ENCODE results near the gene ESRRA. TPM values are rescaled to one million over a fixed set of nuclear protein-coding genes. Genes with fewer than 3 reads are reported as not detected.

Gene ESRRA
- total and polyA plus RNA-seq, 2 of the 8 experiments (the other 6 are each of a cell fraction or from before 2014, with no cell fraction given) = 18.2 to 37.0 TPM

DNA sequence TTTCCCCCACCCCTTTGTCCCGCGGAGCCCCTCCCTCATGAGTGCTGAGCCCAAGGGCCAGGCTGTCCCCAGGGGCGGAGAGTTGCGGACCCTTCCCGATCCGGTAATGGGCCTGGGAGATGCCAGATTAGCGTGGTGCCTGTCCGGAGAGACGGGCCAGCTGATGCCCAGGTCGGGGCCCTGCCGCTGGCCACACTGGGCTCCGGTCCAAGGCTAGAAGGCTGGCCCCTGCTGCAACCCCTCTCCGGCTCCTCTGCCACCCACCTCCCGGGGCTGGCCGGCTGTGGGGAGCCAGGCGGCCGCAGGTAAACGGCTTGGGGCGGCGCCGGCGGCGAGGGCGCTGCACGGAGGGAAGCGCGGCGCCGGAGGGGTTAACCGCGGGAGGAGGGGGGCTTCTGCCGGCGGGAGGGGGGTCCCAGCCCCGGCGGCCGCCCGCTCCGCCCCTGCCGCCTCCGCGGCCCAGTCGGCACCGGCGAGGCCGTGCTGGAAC is 14.0 kb upstream of the ESRRA start, which contains the start of gene KCNK4:
Gene KCNK4 (plus strand): TSS at position 41 of the 490 bp plus-strand sequence. CDS start 1,717 bp downstream, outside the sequence.
- no peak within 1 kb of the TSS for H4K91ac ChIP-seq (replicated peaks; ENCODE audit: insufficient read length, low read length)
- H3K23me2 ChIP-seq (ENCODE audit: low read depth, low read length) = peaks cover 5% of the 10 kb centered on the region; the same call in 1 of the 2 replicates
- H3K14ac ChIP-seq (ENCODE audit: insufficient read length) = no peak within 1 kb of the TSS
- H3K36me3 ChIP-seq (ENCODE audit: control insufficient read depth in 2 of 4, insufficient read depth in 4 of 4, low read length in 3 of 4) = peaks cover 0 to 9% (median 0%) of the 10 kb centered on the region in 4 experiments; a peak in 1 of 8 replicates
- no peak within 1 kb of the TSS for H3K23ac ChIP-seq (ENCODE audit: insufficient read length)
- CTCF ChIA-PET (ENCODE audit: partially characterized antibody) = interaction anchor here (0.8 to 11.4 kb wide), 4 partner anchors 11 to 211 kb away, joined by 3 to 134 read pairs (median 6); partner anchors contain the start of genes CATSPERZ, ESRRA, NUDT22 and TRPT1
- peak within 1 kb of the TSS; percentile 18; the same call in 1 of the 2 replicates for H2AFZ ChIP-seq (ENCODE audit: low read length)
- POLR2A ChIA-PET (ENCODE audit: partially characterized antibody) = interaction anchor here (1.1 to 2.8 kb wide), 4 partner anchors 14 to 43 kb away, joined by 3 to 10 read pairs (median 5); no protein-coding TSS in a partner anchor
- no peak within 1 kb of the TSS for H4K5ac ChIP-seq (ENCODE audit: insufficient read length, low read depth, low read length)
- no peak within 1 kb of the TSS for H3K9ac ChIP-seq (replicated peaks in 1 of 4; ENCODE audit: extremely low read depth in 1 of 4, low read depth in 3 of 4, low read length in 3 of 4)
- FAIRE-seq (no peak), DNase-seq (ENCODE audit: low read depth in 1 of 2, low spot score in 2 of 2) (peak in 1 of 2 experiments; percentile 73)
- no peak within 1 kb of the TSS for H2BK20ac ChIP-seq (ENCODE audit: low read length)
- H4K20me1 ChIP-seq (replicated peaks in 1 of 2; ENCODE audit: control insufficient read depth in 1 of 2, insufficient read depth in 2 of 2, low read length in 2 of 2) = peaks cover 5 to 25% of the 10 kb centered on the region in 2 experiments
- TF ChIP-seq EZH2 (IDR thresholded peaks at IDR 0.05; ENCODE audit: low read depth, low read length, severe bottlenecking) (peak; percentile 63), PHF8 (conservative IDR thresholded peaks at IDR 0.05; ENCODE audit: low read depth, low read length) (no peak), SUZ12 (IDR thresholded peaks at IDR 0.05; ENCODE audit: low read length) (peak; percentile 30; the same call in 1 of the 2 replicates)
- no peak within 1 kb of the TSS for H2BK5ac ChIP-seq (ENCODE audit: low read depth, low read length)
- 0 out of 2 replicates have a peak within 1 kb of the TSS, but pooled peaks have one; percentile 23 for H2BK12ac ChIP-seq (ENCODE audit: low read depth, low read length)
- H3K79me2 ChIP-seq (ENCODE audit: control insufficient read depth in 1 of 2, insufficient read depth in 2 of 2, low read length in 2 of 2) = no peaks in the 10 kb centered on the region
- no peaks in the 10 kb centered on the region for H3K9me3 ChIP-seq (ENCODE audit: insufficient read depth in 2 of 2, low read depth in 1 of 2, low read length in 1 of 2)
- H3K4me2 ChIP-seq (ENCODE audit: insufficient read depth in 1 of 2, low read depth in 2 of 2, low read length in 2 of 2) = peak within 1 kb of the TSS; percentile 20 to 88
- no peak within 1 kb of the TSS for H2BK15ac ChIP-seq (ENCODE audit: low read length)
- no peak within 1 kb of the TSS for H3K18ac ChIP-seq (ENCODE audit: extremely low read depth, low read length)
- no peaks in the 10 kb centered on the region for H3K79me1 ChIP-seq (ENCODE audit: low read depth, low read length)
- WGBS, 2 experiments (ENCODE audit: extremely low coverage in 1 of 2, insufficient coverage in 1 of 2, insufficient read length in 1 of 2, insufficient replicate concordance in 2 of 2, low coverage in 1 of 2, low lambda C conversion rate in 2 of 2, missing lambda C conversion rate in 1 of 2) = 6% methylated on average over 8 of the region's 45 CpGs; no CpG with 5 or more reads in 1 of the 2 experiments
- H3K27ac ChIP-seq (ENCODE audit: low read depth, low read length) = no peak within 1 kb of the TSS
- no peak within 1 kb of the TSS for H2AK5ac ChIP-seq (ENCODE audit: low read depth, low read length)
- H3K4me1 ChIP-seq (replicated peaks in 1 of 4; ENCODE audit: control insufficient read depth in 3 of 4, insufficient read depth in 4 of 4, low read length in 3 of 4) = peaks cover 0 to 9% (median 2%) of the 10 kb centered on the region in 4 experiments; a peak in 5 of 7 replicates
- H3K27me3 ChIP-seq (replicated peaks in 1 of 4; ENCODE audit: control insufficient read depth in 3 of 4, extremely low read depth in 1 of 4, insufficient read depth in 3 of 4, low read length in 3 of 4) = peaks cover 58 to 73% (median 71%) of the 10 kb centered on the region in 4 experiments
- no peak within 1 kb of the TSS for H2BK120ac ChIP-seq (replicated peaks; ENCODE audit: low read depth, low read length)
- H3K4ac ChIP-seq (replicated peaks; ENCODE audit: insufficient read length, low read depth, low read length) = no peak within 1 kb of the TSS
- H3K56ac ChIP-seq (replicated peaks; ENCODE audit: insufficient read length, low read depth, low read length) = no peak within 1 kb of the TSS
- peak within 1 kb of the TSS; percentile 21 to 64 (median 34) for H3K4me3 ChIP-seq (ENCODE audit: extremely low read depth in 1 of 4, insufficient read depth in 2 of 4, low read depth in 3 of 4, low read length in 4 of 4)
- no peak within 1 kb of the TSS; the same call in 1 of the 2 replicates for H4K8ac ChIP-seq (ENCODE audit: extremely low read depth, insufficient read depth, low read length)
